H9 (cell line): Measurements from ENCODE around the gene TMCC2. TPM values are rescaled to one million over a fixed set of nuclear protein-coding genes. Genes with fewer than 3 reads are reported as not detected.

Experiments used
- DNase-seq: peaks from one replicate; pipeline ENCODE4 v3.0.0-alpha.2; 2017
- H2AFZ ChIP-seq: one replicate; pipeline ENCODE4 v1.6.1; 2013; ENCODE audit warnings: mild to moderate bottlenecking, low read length, control low read depth, moderate library complexity
- H2AK5ac ChIP-seq: 2 replicates; pipeline ENCODE4 v1.6.1; 2013; ENCODE audit warnings: low read length, control low read depth, mixed read lengths; ENCODE audit not compliant: insufficient read length
- H2BK120ac ChIP-seq: one replicate; pipeline ENCODE4 v1.6.1; 2013; ENCODE audit warnings: low read depth, mild to moderate bottlenecking, low read length, control low read depth, inconsistent platforms; ENCODE audit not compliant: poor library complexity, severe bottlenecking
- H2BK12ac ChIP-seq: 2 replicates; pipeline ENCODE4 v1.6.1; 2013; ENCODE audit warnings: low read length, control low read depth, mixed read lengths, low read depth; ENCODE audit not compliant: insufficient read length
- H2BK15ac ChIP-seq: 2 replicates; pipeline ENCODE4 v1.6.1; 2013; ENCODE audit warnings: low read depth, low read length, control low read depth
- H2BK20ac ChIP-seq: one replicate; pipeline ENCODE4 v1.6.1; 2013; ENCODE audit warnings: low read depth, mild to moderate bottlenecking, low read length, control low read depth, inconsistent platforms; ENCODE audit not compliant: poor library complexity, severe bottlenecking
- H2BK5ac ChIP-seq: 2 replicates; pipeline ENCODE4 v1.6.1; 2013; ENCODE audit warnings: low read length, control low read depth, mixed read lengths; ENCODE audit not compliant: insufficient read length
- H3K14ac ChIP-seq: 2 replicates; pipeline ENCODE4 v1.6.1; 2013; ENCODE audit warnings: low read length, control low read depth; ENCODE audit not compliant: insufficient read depth
- H3K18ac ChIP-seq: 2 replicates; pipeline ENCODE4 v1.6.1; 2013; ENCODE audit warnings: low read depth, mild to moderate bottlenecking, mixed read lengths, low read length, control low read depth; ENCODE audit not compliant: insufficient read length
- H3K23ac ChIP-seq: 2 replicates; pipeline ENCODE4 v1.6.1; 2013; ENCODE audit warnings: low read length, control low read depth, mixed read lengths, low read depth; ENCODE audit not compliant: insufficient read length
- H3K23me2 ChIP-seq: 2 replicates; pipeline ENCODE4 v1.6.1; 2013; ENCODE audit warnings: low read depth, mild to moderate bottlenecking, mixed read lengths, low read length, control low read depth; ENCODE audit not compliant: insufficient read length, poor library complexity, severe bottlenecking
- H3K27ac ChIP-seq: 2 replicates; pipeline ENCODE4 v1.5.1; 2013; ENCODE audit warnings: low read length, control low read depth, mixed read lengths, low read depth; ENCODE audit not compliant: insufficient read length
- H3K27me3 ChIP-seq: 2 replicates; pipeline ENCODE4 v1.6.1; 2013; ENCODE audit warnings: low read length, control low read depth, inconsistent platforms; ENCODE audit not compliant: insufficient read depth
- H3K4ac ChIP-seq: 2 replicates; pipeline ENCODE4 v1.6.1; 2013; ENCODE audit warnings: low read depth, mild to moderate bottlenecking, control low read depth, inconsistent platforms, low read length, moderate library complexity
- H3K4me1 ChIP-seq: 2 replicates; pipeline ENCODE4 v1.6.1; 2013; ENCODE audit warnings: low read length, control low read depth, inconsistent platforms; ENCODE audit not compliant: insufficient read depth
- H3K4me2 ChIP-seq: 2 replicates; pipeline ENCODE4 v1.6.1; 2013; ENCODE audit warnings: low read length, control low read depth, mixed read lengths; ENCODE audit not compliant: insufficient read length, insufficient read depth
- H3K56ac ChIP-seq: 2 replicates; pipeline ENCODE4 v1.6.1; 2013; ENCODE audit warnings: low read depth, mild to moderate bottlenecking, mixed read lengths, low read length, control low read depth; ENCODE audit not compliant: insufficient read length
- H3K79me1 ChIP-seq: 2 replicates; pipeline ENCODE4 v1.6.1; 2013; ENCODE audit warnings: low read depth, mild to moderate bottlenecking, moderate library complexity, low read length, control low read depth, inconsistent platforms; ENCODE audit not compliant: insufficient read depth, poor library complexity, severe bottlenecking
- H3K79me2 ChIP-seq: 2 replicates; pipeline ENCODE4 v1.6.1; 2013; ENCODE audit warnings: low read length, control low read depth, inconsistent platforms; ENCODE audit not compliant: insufficient read depth
- H3K9ac ChIP-seq: 2 replicates; pipeline ENCODE4 v1.6.1; 2013; ENCODE audit warnings: low read length, control low read depth, mixed read lengths; ENCODE audit not compliant: insufficient read length; ENCODE audit errors: extremely low read depth
- H3K9me3 ChIP-seq: one replicate; pipeline ENCODE4 v1.6.1; 2013; ENCODE audit warnings: low read depth, low read length, inconsistent platforms; ENCODE audit not compliant: control insufficient read depth
- H3T11ph ChIP-seq: one replicate; pipeline ENCODE4 v1.6.1; 2013; ENCODE audit warnings: mild to moderate bottlenecking, low read length, control low read depth, inconsistent platforms
- H4K20me1 ChIP-seq: one replicate; pipeline ENCODE4 v1.6.1; 2013; ENCODE audit not compliant: control insufficient read depth, insufficient read length, insufficient read depth
- H4K5ac ChIP-seq: 2 replicates; pipeline ENCODE4 v1.6.1; 2013; ENCODE audit warnings: low read depth, mild to moderate bottlenecking, mixed read lengths, low read length, control low read depth; ENCODE audit not compliant: insufficient read length
- H4K8ac ChIP-seq: replicated peaks from 2 replicates; pipeline ENCODE4 v1.6.1; 2013; ENCODE audit warnings: low read length, control low read depth, mixed read lengths, low read depth; ENCODE audit not compliant: insufficient read length
- H4K91ac ChIP-seq: 2 replicates; pipeline ENCODE4 v1.6.1; 2013; ENCODE audit warnings: low read depth, mild to moderate bottlenecking, moderate library complexity, mixed read lengths, low read length, control low read depth; ENCODE audit not compliant: insufficient read length
- H3K27ac Mint-ChIP-seq, 3 experiments: 2 replicates in 2 of 3; 3 replicates in 1 of 3; pipeline ENCODE4 v1.8.0; 2020 to 2021; ENCODE audit warnings: mixed read lengths in 3 of 3, mild to moderate bottlenecking in 1 of 3, moderate library complexity in 1 of 3
- H3K27me3 Mint-ChIP-seq: 2 replicates; pipeline ENCODE4 v1.8.0; 2021; ENCODE audit warnings: low read depth, mild to moderate bottlenecking, moderate library complexity, mixed read lengths
- H3K36me3 Mint-ChIP-seq, 3 experiments: 2 replicates in 2 of 3; 3 replicates in 1 of 3; pipeline ENCODE4 v1.8.0; 2020 to 2021; ENCODE audit warnings: low read depth in 3 of 3, mixed read lengths in 3 of 3; ENCODE audit not compliant: insufficient read depth in 1 of 3
- H3K4me1 Mint-ChIP-seq, 2 experiments: 2 replicates each; pipeline ENCODE4 v1.8.0; 2020; ENCODE audit warnings: mixed read lengths in 2 of 2
- H3K4me3 Mint-ChIP-seq, 2 experiments: 2 replicates in 1 of 2; 3 replicates in 1 of 2; pipeline ENCODE4 v1.8.0; 2020 to 2021; ENCODE audit warnings: mild to moderate bottlenecking in 2 of 2, mixed read lengths in 2 of 2, moderate library complexity in 1 of 2
- H3K9me3 Mint-ChIP-seq, 2 experiments: 2 replicates in 1 of 2; 3 replicates in 1 of 2; pipeline ENCODE4 v1.8.0; 2020; ENCODE audit warnings: mild to moderate bottlenecking in 2 of 2, mixed read lengths in 2 of 2, moderate library complexity in 1 of 2
- CTCF ChIP-seq: fragments of 200-600 bp; sonication (generic); conservative IDR thresholded peaks from 3 replicates; pipeline ENCODE4 v1.8.0; 2021; ENCODE audit warnings: antibody characterized with exemption, mild to moderate bottlenecking
- WGBS: extraction: QIAGEN DNeasy Blood & Tissue Kit; methylation state at CpG from one replicate; pipeline ENCODE4 v1.1.7; 2013; ENCODE audit warnings: missing lambda C conversion rate, low lambda C conversion rate, mixed read lengths; ENCODE audit not compliant: insufficient read length; ENCODE audit errors: extremely low coverage; 5-methylcytosine and 5-hydroxymethylcytosine counted together
- total RNA-seq: library from RNA; stranded (reverse); gene quantifications from 2 replicates; pipeline ENCODE4 v1.2.1, GENCODE V29; 2021

TMCC2 gene
- total RNA-seq, 1 experiment from 2014 or later: 11.7 TPM

DNA sequence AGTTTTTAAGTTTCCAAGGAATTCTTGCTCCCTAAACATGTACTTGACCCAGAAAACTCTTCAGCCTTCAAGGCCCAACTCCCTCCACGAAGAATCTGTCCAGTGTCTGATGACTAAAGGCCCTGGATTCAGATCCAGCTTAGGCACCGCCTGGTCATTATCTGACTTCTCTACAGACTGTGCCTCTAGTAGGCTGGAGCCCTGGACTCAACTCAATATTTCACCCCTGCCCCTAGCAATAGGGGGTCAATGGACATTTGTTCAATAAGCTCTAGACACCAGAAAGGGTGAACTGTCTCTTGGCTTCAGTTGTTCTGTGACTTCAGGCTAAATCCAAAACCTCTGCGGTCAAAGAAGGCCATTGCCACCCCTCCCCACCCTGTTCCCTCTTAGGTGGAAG is 59.3 kb downstream of the TMCC2 start:
- Histone ChIP-seq H3K4ac (no peak overlapping the region), H4K91ac (no peak overlapping the region), H4K20me1 (peaks cover 2% of the 10 kb centered on the region), H2BK15ac (no peak overlapping the region), H3K27me3 (no peaks in the 10 kb centered on the region), H3T11ph (no peak overlapping the region), H4K8ac (no peak overlapping the region), H2AFZ (no peak overlapping the region), H2AK5ac (no peak overlapping the region), H3K23ac (no peak overlapping the region), H2BK120ac (no peak overlapping the region), H3K4me1 (peaks cover 6% of the 10 kb centered on the region; the same call in 1 of the 2 replicates), H2BK5ac (no peak overlapping the region), H3K79me2 (no peaks in the 10 kb centered on the region), H3K4me2 (no peak overlapping the region), H3K18ac (no peak overlapping the region), H3K14ac (no peak overlapping the region), H2BK20ac (no peak overlapping the region), H3K56ac (no peak overlapping the region), H2BK12ac (no peak overlapping the region), H3K27ac (no peak overlapping the region), H3K79me1 (no peaks in the 10 kb centered on the region), H3K9me3 (no peaks in the 10 kb centered on the region), H4K5ac (no peak overlapping the region), H3K23me2 (no peaks in the 10 kb centered on the region), H3K9ac (no peak overlapping the region)
- H3K27ac Mint-ChIP-seq: no peak overlapping the region
- H3K4me1 Mint-ChIP-seq: peaks cover 54 to 61% of the 10 kb centered on the region in 2 experiments
- DNase-seq: no peak
- no peak overlapping the region for H3K4me3 Mint-ChIP-seq
- peaks cover 0 to 2% of the 10 kb centered on the region in 2 experiments; a peak in 1 of 5 replicates for H3K9me3 Mint-ChIP-seq
- H3K27me3 Mint-ChIP-seq: no peaks in the 10 kb centered on the region; the same call in 1 of the 2 replicates
- H3K36me3 Mint-ChIP-seq: no peaks in the 10 kb centered on the region
- no CpG with 5 or more reads among the region's 3 CpGs for WGBS
- TF ChIP-seq CTCF: no peak
